ENCODE measurements around the gene PLCD3.

DNA sequence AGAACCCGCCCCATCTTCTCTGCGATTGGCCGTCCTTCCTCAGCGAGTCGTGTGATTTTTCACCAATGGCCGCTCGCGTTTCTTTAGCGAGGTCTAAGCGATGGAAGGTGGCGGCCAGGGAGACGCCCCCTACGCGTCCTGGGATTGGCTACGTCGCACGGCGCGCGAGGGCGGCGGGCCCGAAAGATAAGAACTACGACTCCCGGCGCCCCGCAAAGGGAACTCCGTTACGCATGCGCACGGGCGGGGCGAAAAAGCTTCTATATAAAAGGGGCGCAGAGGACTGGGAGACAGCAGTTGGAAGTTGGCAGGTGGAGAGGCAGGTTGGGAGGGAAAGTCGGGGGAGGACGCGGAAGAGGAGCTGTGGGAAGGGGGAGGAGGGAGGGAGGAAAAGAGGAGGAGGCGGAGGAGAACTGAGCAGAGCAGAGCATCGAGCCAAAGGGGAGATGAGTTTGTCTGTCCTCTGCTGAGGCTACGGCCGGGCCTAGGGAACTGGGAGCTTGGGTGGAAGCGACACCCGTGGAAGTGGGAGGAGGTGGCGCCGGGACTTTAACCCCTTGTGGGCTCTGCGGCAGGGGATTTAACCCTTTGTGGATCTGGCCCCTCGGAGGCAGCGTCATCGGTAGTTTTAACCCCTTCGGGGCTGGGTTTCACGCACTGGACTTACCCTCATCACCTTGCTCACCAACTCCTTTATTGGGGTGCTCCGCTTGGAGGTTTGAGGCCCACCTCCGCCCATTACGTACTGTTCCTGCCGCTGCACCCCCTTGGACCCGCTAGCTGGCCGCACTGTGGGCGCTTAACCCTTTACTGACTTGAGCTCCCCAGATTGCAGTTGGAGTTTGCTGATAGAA is 16.1 kb upstream of the PLCD3 start, which contains the start of gene HEXIM1:
- TF ChIP-seq CTCF (IDR thresholded peaks at IDR 0.05 in 4 of 5, conservative IDR thresholded peaks at IDR 0.05 in 1 of 5), result peak in 1 of 5 experiments; percentile 5
- TF ChIP-seq POLR2A (IDR thresholded peaks at IDR 0.05), result peak; percentile 99 to 100

All from gastrocnemius medialis (tissue), 4 donors.